ENCODE results near the gene BFSP2.

The BFSP2 gene

DNA sequence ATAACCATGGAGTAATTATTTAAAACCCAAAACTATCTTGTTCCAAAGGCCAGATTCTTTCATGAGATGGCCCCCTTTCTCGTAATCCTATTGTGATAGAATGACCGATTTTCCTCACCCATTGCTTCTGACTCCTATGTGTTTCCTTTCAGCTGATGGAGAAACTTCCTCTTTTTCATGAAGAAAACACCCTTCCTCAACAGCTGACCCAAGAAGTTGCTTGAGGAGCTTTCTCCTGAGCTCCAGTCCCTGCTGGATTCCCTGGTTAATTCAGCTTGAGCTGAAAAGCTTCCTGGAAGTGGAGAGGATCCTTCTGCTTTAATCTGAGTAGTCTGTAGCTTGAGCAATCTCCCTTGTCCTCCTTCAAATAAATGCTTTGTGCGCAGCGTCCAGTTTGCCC is 75.0 kb downstream of the BFSP2 start:
- no peak for DNase-seq
- TF ChIP-seq, protein P1, sequence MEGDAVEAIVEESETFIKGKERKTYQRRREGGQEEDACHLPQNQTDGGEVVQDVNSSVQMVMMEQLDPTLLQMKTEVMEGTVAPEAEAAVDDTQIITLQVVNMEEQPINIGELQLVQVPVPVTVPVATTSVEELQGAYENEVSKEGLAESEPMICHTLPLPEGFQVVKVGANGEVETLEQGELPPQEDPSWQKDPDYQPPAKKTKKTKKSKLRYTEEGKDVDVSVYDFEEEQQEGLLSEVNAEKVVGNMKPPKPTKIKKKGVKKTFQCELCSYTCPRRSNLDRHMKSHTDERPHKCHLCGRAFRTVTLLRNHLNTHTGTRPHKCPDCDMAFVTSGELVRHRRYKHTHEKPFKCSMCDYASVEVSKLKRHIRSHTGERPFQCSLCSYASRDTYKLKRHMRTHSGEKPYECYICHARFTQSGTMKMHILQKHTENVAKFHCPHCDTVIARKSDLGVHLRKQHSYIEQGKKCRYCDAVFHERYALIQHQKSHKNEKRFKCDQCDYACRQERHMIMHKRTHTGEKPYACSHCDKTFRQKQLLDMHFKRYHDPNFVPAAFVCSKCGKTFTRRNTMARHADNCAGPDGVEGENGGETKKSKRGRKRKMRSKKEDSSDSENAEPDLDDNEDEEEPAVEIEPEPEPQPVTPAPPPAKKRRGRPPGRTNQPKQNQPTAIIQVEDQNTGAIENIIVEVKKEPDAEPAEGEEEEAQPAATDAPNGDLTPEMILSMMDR (IDR thresholded peaks at IDR 0.05), result no peak
- Mint-ChIP-seq H3K9me3 (no peaks in the 10 kb centered on the region), H3K27ac (no peak overlapping the region), H3K4me3 (no peak overlapping the region), H3K36me3 (ENCODE audit: low read depth) (no peaks in the 10 kb centered on the region), H3K27me3 (ENCODE audit: low read depth, poor library complexity) (peaks cover 10% of the 10 kb centered on the region), H3K4me1 (peaks cover 83% of the 10 kb centered on the region)

DNA sequence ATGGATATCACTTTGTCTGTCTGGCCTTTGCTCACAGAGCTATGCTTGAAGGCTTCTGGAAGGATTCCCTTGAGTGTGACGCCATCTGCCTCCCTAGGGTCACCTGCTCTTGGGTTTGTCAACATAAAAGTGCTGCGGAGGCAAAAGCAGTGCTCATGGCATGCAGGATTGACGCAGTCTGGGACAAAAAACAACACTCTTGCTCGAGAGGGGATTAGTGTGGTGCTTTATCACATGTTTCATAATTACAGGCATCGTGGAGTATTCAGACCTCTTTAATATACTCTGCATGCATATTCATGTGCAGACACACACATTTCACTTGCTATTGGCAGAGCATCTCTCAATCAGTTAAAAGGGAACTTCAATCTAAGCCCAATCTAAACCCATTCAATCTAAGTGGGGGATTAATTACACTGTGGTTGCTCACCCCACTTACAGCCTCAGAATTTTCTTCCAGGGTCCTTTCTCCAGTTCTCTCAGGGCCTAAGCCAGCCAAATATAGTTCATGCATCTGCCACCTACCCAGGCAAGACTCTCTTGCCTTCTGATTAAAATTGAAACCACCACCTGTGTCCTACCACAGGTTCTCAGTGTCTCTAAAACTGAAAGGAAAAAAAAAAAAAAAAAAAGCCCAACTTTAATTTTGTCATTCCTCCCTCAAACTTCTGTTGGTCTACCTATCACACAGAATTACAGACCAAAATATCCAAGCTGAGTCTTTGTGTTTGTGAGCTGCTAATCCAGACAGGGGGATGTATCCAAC is 75.6 kb downstream of the BFSP2 start:
- Mint-ChIP-seq H3K27me3 (ENCODE audit: low read depth, poor library complexity) (peaks cover 10% of the 10 kb centered on the region), H3K4me3 (no peak overlapping the region), H3K4me1 (peaks cover 89% of the 10 kb centered on the region), H3K36me3 (ENCODE audit: low read depth) (no peaks in the 10 kb centered on the region), H3K9me3 (no peaks in the 10 kb centered on the region), H3K27ac (peak overlapping the region; percentile 43)
- no peak for DNase-seq
- TF ChIP-seq, protein P1 (IDR thresholded peaks at IDR 0.05), result no peak

DNA sequence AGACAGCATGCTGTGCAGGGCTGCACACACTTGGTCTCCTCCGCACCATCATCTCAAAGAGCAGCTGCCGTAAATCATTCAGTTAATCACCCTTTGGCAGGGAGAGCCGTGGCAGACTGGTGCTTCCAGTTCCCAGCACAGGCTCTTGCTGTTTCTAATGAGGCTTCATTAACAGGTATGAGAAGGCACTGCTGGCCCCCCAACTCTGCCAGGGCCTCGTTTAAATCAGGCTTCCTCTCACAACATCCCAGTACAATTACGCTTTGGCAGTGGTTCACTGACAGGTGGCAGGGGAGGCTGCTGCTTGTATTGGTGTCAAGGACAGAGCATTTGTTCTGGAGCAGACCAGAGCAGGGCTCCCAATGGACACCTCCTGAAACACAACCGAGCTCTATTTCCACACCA is 77.1 kb downstream of the BFSP2 start:
- Mint-ChIP-seq H3K27me3 (ENCODE audit: low read depth, poor library complexity) (peaks cover 4% of the 10 kb centered on the region), H3K36me3 (ENCODE audit: low read depth) (no peaks in the 10 kb centered on the region), H3K4me3 (no peak overlapping the region), H3K27ac (peak overlapping the region; percentile 38), H3K9me3 (peaks cover 9% of the 10 kb centered on the region), H3K4me1 (peaks cover 79% of the 10 kb centered on the region)
- TF ChIP-seq, protein P1 (IDR thresholded peaks at IDR 0.05), result no peak
- DNase-seq, result peak; percentile 39

DNA sequence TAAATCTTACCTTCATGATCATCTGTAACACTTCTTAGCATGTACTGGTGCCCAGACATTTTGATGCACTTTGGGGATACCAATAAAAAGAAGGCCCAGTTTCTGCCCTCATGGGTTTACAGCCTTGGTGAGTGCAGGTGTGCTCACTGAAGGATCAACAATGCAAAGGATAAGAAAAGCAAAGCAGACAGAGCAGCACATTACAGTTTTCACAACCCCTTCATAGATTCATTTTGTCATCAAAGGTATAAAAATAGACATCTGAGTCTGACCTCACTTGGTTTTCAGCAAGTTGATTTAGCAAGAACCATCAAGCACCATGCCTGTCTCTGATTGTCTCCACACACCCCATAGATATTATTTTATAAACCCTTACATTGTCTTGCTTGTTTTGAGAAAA is 77.6 kb downstream of the BFSP2 start:
- no peak for DNase-seq
- Mint-ChIP-seq H3K36me3 (ENCODE audit: low read depth) (no peaks in the 10 kb centered on the region), H3K27me3 (ENCODE audit: low read depth, poor library complexity) (peaks cover 4% of the 10 kb centered on the region), H3K9me3 (peaks cover 9% of the 10 kb centered on the region), H3K4me3 (no peak overlapping the region), H3K27ac (no peak overlapping the region), H3K4me1 (peaks cover 74% of the 10 kb centered on the region)
- TF ChIP-seq, protein P1 (IDR thresholded peaks at IDR 0.05), result no peak

DNA sequence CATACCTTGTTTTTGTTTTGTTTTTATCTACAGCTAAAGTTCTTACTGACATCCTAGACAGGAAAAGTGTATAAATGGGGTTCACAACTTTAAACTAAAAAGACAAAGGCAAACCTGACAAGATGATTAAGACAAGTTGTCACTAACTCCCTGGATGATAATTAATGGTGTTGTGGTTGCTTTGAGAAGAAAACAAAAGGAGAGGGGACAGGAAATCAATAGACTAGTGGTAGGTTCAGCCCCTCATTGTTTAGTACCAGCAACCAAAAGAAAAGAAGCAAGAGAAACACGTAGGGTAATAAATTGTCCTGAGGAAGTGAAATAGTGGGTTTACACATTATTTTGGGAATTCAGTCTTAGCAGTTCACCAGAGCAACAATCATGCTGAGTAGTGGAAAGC is 78.8 kb downstream of the BFSP2 start:
- Mint-ChIP-seq H3K4me1 (peaks cover 68% of the 10 kb centered on the region), H3K36me3 (ENCODE audit: low read depth) (peaks cover 5% of the 10 kb centered on the region), H3K9me3 (peaks cover 16% of the 10 kb centered on the region), H3K4me3 (no peak overlapping the region), H3K27me3 (ENCODE audit: low read depth, poor library complexity) (peaks cover 4% of the 10 kb centered on the region), H3K27ac (peak overlapping the region; percentile 29)
- TF ChIP-seq, protein P1 (IDR thresholded peaks at IDR 0.05), result no peak
- DNase-seq, result no peak

DNA sequence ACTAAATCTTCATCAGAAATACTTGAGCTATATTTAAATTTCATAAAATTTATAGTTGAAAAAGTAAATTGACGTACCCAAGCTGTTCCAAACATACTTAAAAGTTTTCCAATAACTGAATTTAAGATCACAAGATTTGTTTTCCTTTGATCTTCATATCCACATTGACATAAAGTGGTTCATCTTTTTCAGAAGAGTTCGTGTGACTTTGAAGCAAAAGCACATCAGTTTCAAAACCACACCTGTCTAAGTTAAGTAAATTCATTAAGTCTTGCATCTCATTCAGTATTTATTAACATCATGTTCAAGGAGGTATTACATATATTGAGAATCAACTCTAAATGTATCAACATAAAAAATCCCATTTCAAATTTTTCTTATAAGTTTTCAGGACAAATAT is 79.5 kb downstream of the BFSP2 start:
- H3K36me3 Mint-ChIP-seq (ENCODE audit: low read depth), result peaks cover 5% of the 10 kb centered on the region
- H3K4me3 Mint-ChIP-seq, result no peak overlapping the region
- H3K9me3 Mint-ChIP-seq, result peaks cover 23% of the 10 kb centered on the region
- H3K27ac Mint-ChIP-seq, result no peak overlapping the region
- TF ChIP-seq, protein P1 (IDR thresholded peaks at IDR 0.05), result no peak
- H3K4me1 Mint-ChIP-seq, result peaks cover 61% of the 10 kb centered on the region
- no peak for DNase-seq
- peaks cover 3% of the 10 kb centered on the region for H3K27me3 Mint-ChIP-seq (ENCODE audit: low read depth, poor library complexity)

Data from nephron progenitor cell (in vitro differentiated cells).